Activated CD4-positive, alpha-beta memory T cell treated with anti-CD3 and anti-CD28 coated beads, Interleukin-2, amount 10 ng/mL, durations not matched to agents 7 days and 5 days (primary cell): ENCODE measurements around the gene HPS1. TPM values are rescaled to one million over a fixed set of nuclear protein-coding genes. Genes with fewer than 3 reads are reported as not detected.
A peak's percentile ranks its signal among the peaks of the same experiment; 100 is the strongest.

Experiments
- CTCF ChIA-PET: fragments of 350-600 bp; sonication (Branson Sonifier 250); formaldehyde crosslinking; loops from one replicate; lab custom pipeline; 2021; ENCODE audit warnings: antibody characterized with exemption, inconsistent platforms; lab: Charles Lee
- POLR2A ChIA-PET: fragments of 350-600 bp; sonication (Branson Sonifier 250); formaldehyde crosslinking; loops from one replicate; lab custom pipeline; 2021; ENCODE audit warnings: antibody characterized with exemption; lab: Charles Lee
- DNase-seq: peaks from one replicate; pipeline ENCODE4 v3.0.0-alpha.2; 2020
- H3K27ac Mint-ChIP-seq: one replicate; pipeline ENCODE4 v1.8.0; 2021; ENCODE audit warnings: mild to moderate bottlenecking, mixed read lengths
- H3K27me3 Mint-ChIP-seq: one replicate; pipeline ENCODE4 v1.8.0; 2021; ENCODE audit warnings: mixed read lengths
- H3K36me3 Mint-ChIP-seq: one replicate; pipeline ENCODE4 v1.8.0; 2021; ENCODE audit warnings: low read depth, mixed read lengths
- H3K4me1 Mint-ChIP-seq: one replicate; pipeline ENCODE4 v1.8.0; 2021; ENCODE audit warnings: mixed read lengths
- H3K4me3 Mint-ChIP-seq: one replicate; pipeline ENCODE4 v1.8.0; 2021; ENCODE audit warnings: mild to moderate bottlenecking, mixed read lengths
- H3K9me3 Mint-ChIP-seq: one replicate; pipeline ENCODE4 v1.8.0; 2021; ENCODE audit warnings: mixed read lengths
- total RNA-seq, 2 experiments: library from RNA; stranded (reverse); gene quantifications; one replicate each; pipeline ENCODE4 v1.2.3, GENCODE V29; 2021

HPS1 gene
- total RNA-seq, 2 experiments from 2014 or later: 85.4 to 88.3 TPM

DNA sequence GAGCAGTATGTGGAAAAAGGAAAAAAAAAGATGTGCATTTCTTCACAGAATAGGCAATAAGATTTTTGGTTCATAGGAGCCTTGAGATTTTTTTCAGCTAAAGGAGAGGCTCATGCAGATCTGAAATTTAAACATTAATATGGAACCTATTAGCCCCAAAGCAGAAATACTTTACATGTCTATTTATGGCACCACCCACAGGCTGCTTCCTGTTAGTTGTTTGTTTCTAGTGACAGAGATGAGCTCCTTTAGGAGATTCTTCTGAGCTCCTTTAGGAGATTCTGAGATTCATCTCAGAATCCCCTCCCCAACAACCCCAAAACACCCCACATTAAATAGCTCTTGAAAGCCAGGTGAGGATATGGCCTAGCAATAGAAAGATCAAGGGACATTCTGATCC is 27.9 kb upstream of the HPS1 start:
- no peaks in the 10 kb centered on the region for H3K9me3 Mint-ChIP-seq
- no peak for DNase-seq
- H3K36me3 Mint-ChIP-seq: no peaks in the 10 kb centered on the region
- no peaks in the 10 kb centered on the region for H3K4me1 Mint-ChIP-seq
- H3K4me3 Mint-ChIP-seq: no peak overlapping the region
- peaks cover 17% of the 10 kb centered on the region for H3K27me3 Mint-ChIP-seq
- ChIA-PET CTCF (no interaction called here), POLR2A (no interaction called here)
- H3K27ac Mint-ChIP-seq: no peak overlapping the region

DNA sequence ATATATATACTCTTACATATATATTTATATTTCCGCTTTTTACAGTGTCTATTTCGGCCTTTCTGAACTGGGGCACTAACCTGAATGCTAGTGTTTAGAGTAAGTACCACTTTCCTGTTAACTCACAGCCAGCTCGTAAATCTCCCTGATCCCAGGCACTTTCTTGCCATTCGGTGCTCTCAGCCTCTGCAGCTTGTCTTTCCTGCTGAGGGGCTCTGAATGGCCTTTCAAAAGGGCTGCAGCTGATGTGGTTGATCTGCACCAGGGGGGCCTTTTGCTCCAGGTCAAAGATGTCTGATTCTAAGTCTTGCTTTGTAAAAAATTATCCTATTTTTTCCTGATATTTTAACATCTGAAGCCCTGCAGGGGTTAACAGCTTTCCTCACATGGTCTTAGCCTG is 25.5 kb upstream of the HPS1 start:
- POLR2A ChIA-PET: no interaction called here

GRCh38 chr10:98470850-98471249 is 24.1 kb upstream of the HPS1 start:
- peaks cover 22% of the 10 kb centered on the region for H3K27me3 Mint-ChIP-seq
- DNase-seq: no peak
- ChIA-PET POLR2A (no interaction called here), CTCF (no interaction called here)
- H3K4me3 Mint-ChIP-seq: no peak overlapping the region
- H3K36me3 Mint-ChIP-seq: no peaks in the 10 kb centered on the region
- H3K27ac Mint-ChIP-seq: no peak overlapping the region
- H3K4me1 Mint-ChIP-seq: peaks cover 11% of the 10 kb centered on the region
- no peaks in the 10 kb centered on the region for H3K9me3 Mint-ChIP-seq

More for the DNA sequence above, 25.5 kb upstream of the HPS1 start:
- Mint-ChIP-seq H3K27ac (no peak overlapping the region), H3K9me3 (no peaks in the 10 kb centered on the region), H3K27me3 (peaks cover 22% of the 10 kb centered on the region), H3K36me3 (no peaks in the 10 kb centered on the region), H3K4me3 (no peak overlapping the region), H3K4me1 (peaks cover 9% of the 10 kb centered on the region)
- DNase-seq: no peak
- CTCF ChIA-PET: no interaction called here

DNA sequence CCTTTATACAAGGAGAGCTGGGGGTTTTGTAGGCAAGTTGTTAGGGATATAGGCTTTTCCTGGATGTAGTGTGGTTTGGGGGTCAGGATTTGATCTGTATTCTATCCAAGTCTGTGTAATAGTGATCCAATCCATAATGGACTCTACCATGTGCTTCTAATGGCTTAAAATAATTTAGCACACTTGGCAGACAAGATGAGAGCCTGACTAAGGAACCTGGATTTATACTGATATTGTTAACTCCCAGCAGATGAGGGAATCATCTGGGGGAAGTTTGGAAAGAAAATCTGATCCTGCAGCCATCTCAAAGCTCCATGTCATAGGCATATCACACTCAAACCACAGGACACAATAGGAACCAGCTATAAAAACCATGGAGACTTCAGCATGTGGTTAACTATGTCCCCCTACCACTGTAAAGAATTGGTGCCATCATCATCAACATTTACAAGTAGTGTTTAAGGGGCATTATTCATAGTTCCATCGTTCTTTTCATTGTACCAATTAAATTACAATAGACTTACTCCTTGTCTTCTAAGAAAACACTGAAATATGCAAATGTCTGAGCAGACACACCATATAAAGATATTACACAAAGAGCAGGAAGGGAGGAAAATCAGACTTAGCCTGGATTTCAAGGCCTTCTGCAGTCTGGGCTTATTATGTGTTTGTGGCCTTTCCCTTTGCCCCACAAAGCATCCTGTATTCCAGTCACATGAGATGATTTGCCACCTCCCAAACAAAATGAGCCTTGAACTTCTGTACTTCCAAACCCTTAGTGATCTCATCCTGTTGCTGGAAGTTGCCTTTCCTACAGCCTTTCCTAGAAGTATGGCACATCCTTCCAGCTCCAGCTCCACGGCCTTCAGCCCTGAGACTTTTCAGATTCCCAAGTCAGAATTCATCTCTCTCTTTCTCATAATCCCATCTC is 22.5 kb upstream of the HPS1 start:
- CTCF ChIA-PET: interaction anchor here (1.1 to 2.6 kb wide), 3 partner anchors 10 to 196 kb away, joined by 3 to 28 read pairs (median 16); no protein-coding TSS in a partner anchor
- Mint-ChIP-seq H3K4me3 (no peak overlapping the region), H3K27me3 (peaks cover 25% of the 10 kb centered on the region), H3K9me3 (no peaks in the 10 kb centered on the region), H3K4me1 (peaks cover 11% of the 10 kb centered on the region), H3K27ac (no peak overlapping the region), H3K36me3 (no peaks in the 10 kb centered on the region)
- no peak for DNase-seq
- POLR2A ChIA-PET: interaction anchor here (1.7 kb wide), 1 partner anchor 23 kb away, joined by 5 read pairs; no protein-coding TSS in a partner anchor

GRCh38 chr10:98467506-98468318 is 21.0 kb upstream of the HPS1 start:
- peak overlapping the region; percentile 82 for H3K4me3 Mint-ChIP-seq
- H3K4me1 Mint-ChIP-seq: peaks cover 11% of the 10 kb centered on the region
- no peaks in the 10 kb centered on the region for H3K9me3 Mint-ChIP-seq
- H3K27me3 Mint-ChIP-seq: peaks cover 29% of the 10 kb centered on the region
- POLR2A ChIA-PET: interaction anchor here (0.6 to 1.7 kb wide), 2 partner anchors 22 to 1527 kb away, joined by 3 to 5 read pairs; no protein-coding TSS in a partner anchor
- peak; percentile 68 for DNase-seq
- CTCF ChIA-PET: interaction anchor here (0.6 to 2.6 kb wide), 24 partner anchors 9 to 811 kb away, joined by 3 to 28 read pairs (median 4); no protein-coding TSS in a partner anchor
- no peaks in the 10 kb centered on the region for H3K36me3 Mint-ChIP-seq
- H3K27ac Mint-ChIP-seq: no peak overlapping the region

DNA sequence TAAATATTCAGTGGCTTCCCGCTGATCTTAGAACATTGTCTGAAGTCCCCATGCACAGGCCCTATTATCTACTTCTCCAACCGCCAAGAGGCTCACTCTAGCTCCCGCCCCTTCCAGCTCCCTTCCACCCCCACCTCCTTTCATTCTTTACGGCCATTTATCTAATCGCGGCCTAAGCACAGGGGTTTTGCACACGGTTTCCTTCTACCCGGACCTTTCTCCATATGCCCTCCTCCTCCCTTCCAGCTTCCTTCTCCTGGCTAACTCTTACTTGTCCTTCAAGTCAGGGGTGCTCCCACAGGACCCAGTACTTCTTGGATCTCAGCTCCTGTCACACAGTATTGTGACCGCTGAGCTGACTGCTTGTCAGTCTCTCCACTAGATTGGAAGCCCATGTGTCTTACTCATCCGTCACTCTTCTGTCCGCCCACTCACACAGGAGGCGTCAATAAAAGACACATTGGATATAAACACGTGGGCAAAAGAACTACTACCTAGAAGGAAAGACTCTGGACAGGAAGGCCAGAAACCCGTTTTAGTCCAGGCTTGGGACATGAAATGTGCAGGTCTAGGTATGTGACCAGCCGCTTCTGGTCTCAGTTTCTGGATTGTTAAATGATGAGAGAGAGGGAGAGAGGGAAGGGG is 20.2 kb upstream of the HPS1 start:
- DNase-seq: no peak
- H3K4me1 Mint-ChIP-seq: peaks cover 11% of the 10 kb centered on the region
- H3K36me3 Mint-ChIP-seq: no peaks in the 10 kb centered on the region
- no peaks in the 10 kb centered on the region for H3K9me3 Mint-ChIP-seq
- peaks cover 27% of the 10 kb centered on the region for H3K27me3 Mint-ChIP-seq
- no peak overlapping the region for H3K27ac Mint-ChIP-seq
- ChIA-PET CTCF (interaction anchor here (0.6 to 2.6 kb wide), 24 partner anchors 8 to 1861 kb away, joined by 3 to 28 read pairs (median 4); no protein-coding TSS in a partner anchor), POLR2A (interaction anchor here (0.6 to 1.7 kb wide), 2 partner anchors 21 to 1527 kb away, joined by 3 to 5 read pairs; no protein-coding TSS in a partner anchor)
- H3K4me3 Mint-ChIP-seq: no peak overlapping the region

- H3K4me3 Mint-ChIP-seq: no peak overlapping the region
- no peak overlapping the region for H3K27ac Mint-ChIP-seq
- peaks cover 11% of the 10 kb centered on the region for H3K4me1 Mint-ChIP-seq
- ChIA-PET CTCF (interaction anchor here (1.0 kb wide), 1 partner anchor 781 kb away, joined by 3 read pairs; no protein-coding TSS in a partner anchor), POLR2A (interaction anchor here (0.8 kb wide), 1 partner anchor 965 kb away, joined by 3 read pairs; the partner anchor contains the start of gene GOT1)
- no peaks in the 10 kb centered on the region for H3K36me3 Mint-ChIP-seq
- peaks cover 22% of the 10 kb centered on the region for H3K27me3 Mint-ChIP-seq
- no peak for DNase-seq
- H3K9me3 Mint-ChIP-seq: no peaks in the 10 kb centered on the region
These were observed 19.1 kb upstream of the HPS1 start for GRCh38 chr10:98465866-98466265.

DNA sequence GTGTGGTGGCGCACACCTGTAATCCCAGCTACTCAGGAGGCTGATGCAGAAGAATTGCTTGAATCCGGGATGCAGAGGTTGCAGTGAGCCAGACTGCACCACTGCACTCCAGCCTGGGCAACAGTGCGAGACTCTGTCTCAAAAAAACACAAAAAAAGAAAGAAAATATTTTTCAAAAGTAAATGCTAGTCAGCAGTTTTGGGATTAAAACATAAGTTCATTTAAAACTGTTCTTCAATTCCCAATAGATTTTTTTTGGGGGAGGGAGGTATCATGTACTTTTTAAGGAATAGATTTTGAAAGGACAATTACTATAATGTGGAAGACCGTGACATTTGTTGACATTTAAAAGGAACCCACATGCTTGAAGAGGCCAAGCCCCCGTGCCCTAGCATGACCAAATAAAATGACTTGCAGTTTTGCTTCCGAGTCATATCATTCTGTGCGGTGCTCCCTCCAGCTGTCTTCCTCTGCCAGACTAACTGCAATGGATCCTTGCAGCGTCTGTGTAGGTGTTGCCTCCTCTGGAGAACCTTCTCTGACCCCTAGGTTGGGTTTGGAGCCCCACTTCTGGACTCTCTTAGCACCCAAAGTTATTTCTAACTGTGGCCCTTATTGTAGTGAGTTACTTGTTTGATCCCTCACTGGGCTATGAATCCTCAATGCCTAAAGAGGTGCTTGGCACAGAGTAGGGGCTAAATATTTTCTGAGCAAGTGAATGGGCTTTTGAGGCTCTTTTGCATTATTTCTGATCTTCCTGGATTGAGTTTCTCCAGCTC is 17.4 kb upstream of the HPS1 start:
- Mint-ChIP-seq H3K4me1 (peaks cover 11% of the 10 kb centered on the region), H3K4me3 (no peak overlapping the region), H3K27me3 (peaks cover 19% of the 10 kb centered on the region), H3K27ac (no peak overlapping the region), H3K36me3 (no peaks in the 10 kb centered on the region), H3K9me3 (no peaks in the 10 kb centered on the region)
- ChIA-PET CTCF (no interaction called here), POLR2A (no interaction called here)
- no peak for DNase-seq

DNA sequence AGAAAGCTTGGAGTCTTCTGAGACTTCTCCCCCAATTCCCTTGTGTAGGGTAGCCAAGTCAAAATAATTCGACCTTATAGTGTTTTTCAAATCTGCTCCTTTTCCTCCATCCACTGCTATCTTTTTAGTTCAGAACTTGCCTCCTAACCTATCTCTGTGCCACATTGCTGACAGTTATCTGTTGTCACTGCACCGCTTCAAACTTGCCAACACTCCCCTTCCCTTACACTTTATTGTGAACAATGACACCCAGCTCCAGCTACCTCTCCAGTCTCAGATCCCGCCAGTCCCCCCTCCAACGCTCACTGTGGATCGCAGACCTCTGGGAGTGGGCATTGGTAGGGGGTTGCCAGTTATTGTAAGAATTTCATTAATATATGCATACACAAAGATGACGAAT is 16.3 kb upstream of the HPS1 start:
- POLR2A ChIA-PET: no interaction called here

GRCh38 chr10:98461500-98461842 is 14.7 kb upstream of the HPS1 start:
- Mint-ChIP-seq H3K4me3 (no peak overlapping the region), H3K27me3 (peaks cover 21% of the 10 kb centered on the region)
- CTCF ChIA-PET: no interaction called here

More for the DNA sequence above, 16.3 kb upstream of the HPS1 start:
- Mint-ChIP-seq H3K4me1 (peaks cover 6% of the 10 kb centered on the region), H3K27me3 (peaks cover 14% of the 10 kb centered on the region), H3K9me3 (no peaks in the 10 kb centered on the region), H3K27ac (no peak overlapping the region), H3K4me3 (no peak overlapping the region), H3K36me3 (no peaks in the 10 kb centered on the region)
- CTCF ChIA-PET: no interaction called here
- DNase-seq: no peak

DNA sequence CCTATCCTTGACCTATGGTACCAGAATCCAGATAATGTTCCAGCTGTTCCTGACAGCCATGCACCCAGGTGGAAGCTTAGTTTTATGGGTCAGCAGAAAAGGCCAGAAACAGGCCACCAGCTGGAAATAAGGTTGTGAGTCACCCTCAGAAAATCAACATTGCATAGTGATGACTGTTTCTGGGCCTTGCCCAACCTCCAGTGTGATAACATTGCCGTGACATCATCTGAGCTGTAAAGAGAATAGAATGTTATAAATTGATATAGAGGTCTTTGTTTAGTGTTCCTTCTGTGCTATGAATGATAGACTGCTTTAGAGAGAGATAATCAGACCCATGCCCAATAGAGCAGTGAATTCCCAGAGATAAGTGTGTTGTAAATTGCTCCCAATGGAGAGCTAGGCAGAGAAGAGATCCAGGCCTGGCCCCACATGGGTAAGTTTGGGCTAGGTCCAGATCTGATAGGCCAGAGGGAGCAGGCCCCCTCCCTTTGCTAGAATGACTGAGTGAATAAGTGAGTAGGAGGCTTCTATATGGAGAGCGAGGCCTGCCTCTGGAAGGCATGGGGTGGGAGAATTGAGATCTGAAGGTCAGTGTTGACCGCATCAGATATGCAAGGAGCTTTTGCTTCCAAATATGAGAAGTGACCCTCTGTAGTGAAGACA is 14.2 kb upstream of the HPS1 start:
- peaks cover 21% of the 10 kb centered on the region for H3K27me3 Mint-ChIP-seq
- no peak overlapping the region for H3K27ac Mint-ChIP-seq
- H3K4me3 Mint-ChIP-seq: no peak overlapping the region
- no peaks in the 10 kb centered on the region for H3K4me1 Mint-ChIP-seq
- POLR2A ChIA-PET: no interaction called here
- CTCF ChIA-PET: no interaction called here
- no peak for DNase-seq
- no peaks in the 10 kb centered on the region for H3K36me3 Mint-ChIP-seq
- H3K9me3 Mint-ChIP-seq: no peaks in the 10 kb centered on the region

More at GRCh38 chr10:98461500-98461842, 14.7 kb upstream of the HPS1 start:
- Mint-ChIP-seq H3K9me3 (no peaks in the 10 kb centered on the region), H3K36me3 (no peaks in the 10 kb centered on the region), H3K4me1 (no peaks in the 10 kb centered on the region), H3K27ac (no peak overlapping the region)
- DNase-seq: no peak
- POLR2A ChIA-PET: no interaction called here
